Activated CD4-positive, CD25-positive, alpha-beta regulatory T cell (primary cell): ENCODE measurements around the gene SRRM4.
"Not testable (repeated sequence)": the region's sequence is repeated elsewhere in the genome, so short reads cannot be mapped to it uniquely, and the experiment has no call there.

Source experiments
- DNase-seq, 4 experiments: peaks; one replicate each; lab custom pipeline; 2025; lab: John Stamatoyannopoulos, UW

The SRRM4 gene

DNA sequence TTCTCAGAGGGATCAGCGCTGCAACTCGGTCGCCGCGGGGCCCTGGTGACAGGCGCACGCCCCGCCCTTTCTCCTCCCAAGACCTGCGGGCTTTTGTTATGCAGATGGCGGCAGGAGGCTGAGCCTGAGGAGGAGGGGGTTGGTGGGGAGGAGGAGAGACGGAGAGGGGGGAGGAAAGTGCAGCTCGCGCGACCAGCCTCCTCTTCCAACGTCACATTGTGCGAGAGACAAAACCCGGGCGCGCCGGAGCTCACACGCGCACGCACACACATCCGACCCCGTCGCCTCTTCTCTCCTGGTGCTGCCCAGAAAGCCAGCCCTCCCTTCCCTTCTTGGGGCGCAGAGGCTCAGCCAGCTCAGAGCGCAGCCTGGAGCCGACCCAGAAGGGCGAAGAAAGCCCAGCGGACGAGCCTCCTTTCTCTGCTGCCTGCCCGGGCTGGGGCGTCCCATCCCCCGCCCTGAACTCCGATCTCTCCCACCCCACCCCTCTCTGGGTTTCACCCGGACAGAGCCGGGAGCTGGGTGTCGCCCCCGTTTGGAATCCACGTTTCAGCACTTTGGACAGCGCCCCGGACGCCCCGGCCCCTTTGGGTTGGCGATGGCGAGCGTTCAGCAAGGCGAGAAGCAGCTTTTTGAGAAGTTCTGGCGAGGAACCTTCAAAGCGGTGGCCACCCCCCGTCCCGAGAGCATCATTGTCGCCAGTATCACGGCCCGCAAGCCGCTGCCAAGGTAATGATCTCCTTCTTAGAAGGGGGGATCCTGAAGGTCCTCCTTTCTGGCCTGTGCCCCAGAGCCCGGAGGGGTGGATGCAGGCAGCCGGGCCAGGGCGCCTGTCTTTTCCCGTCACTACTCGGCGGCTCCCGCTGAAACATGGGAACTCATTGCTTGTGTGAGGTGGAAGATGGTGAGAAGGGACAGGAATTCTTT is at the start of gene SRRM4:
Gene SRRM4 (plus strand): TSS at position 257 of the 927 bp plus-strand sequence. CDS start 342 bp downstream, at position 599.
- DNase-seq = no peak

DNA sequence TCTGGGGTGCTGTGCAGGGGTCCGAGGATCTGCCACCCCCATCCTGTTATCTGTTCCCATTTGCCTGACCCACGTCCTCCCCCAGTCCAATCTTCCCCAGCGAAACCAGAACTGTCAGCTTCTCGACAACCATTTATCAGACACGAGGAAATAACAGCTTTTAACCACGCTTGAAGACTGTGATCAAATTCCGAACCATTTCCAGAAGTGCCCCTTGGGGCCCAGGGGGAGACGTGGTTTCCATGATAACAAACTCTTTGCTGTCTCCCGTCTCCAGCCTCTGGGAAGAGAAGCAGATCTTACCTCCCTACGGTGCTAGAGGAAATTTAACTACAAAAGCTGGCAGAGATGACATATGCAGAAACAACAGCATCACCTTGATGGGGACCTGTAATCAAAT is 35.1 kb upstream of the SRRM4 start:
- DNase-seq = no peak

- DNase-seq = no peak
Measured at GRCh38 chr12:118958520-118958919, 22.8 kb upstream of the SRRM4 start.

GRCh38 chr12:118959348-118959747 is 22.0 kb upstream of the SRRM4 start:
- no peak for DNase-seq

GRCh38 chr12:118959985-118960560 is 21.3 kb upstream of the SRRM4 start:
- DNase-seq = no peak

DNA sequence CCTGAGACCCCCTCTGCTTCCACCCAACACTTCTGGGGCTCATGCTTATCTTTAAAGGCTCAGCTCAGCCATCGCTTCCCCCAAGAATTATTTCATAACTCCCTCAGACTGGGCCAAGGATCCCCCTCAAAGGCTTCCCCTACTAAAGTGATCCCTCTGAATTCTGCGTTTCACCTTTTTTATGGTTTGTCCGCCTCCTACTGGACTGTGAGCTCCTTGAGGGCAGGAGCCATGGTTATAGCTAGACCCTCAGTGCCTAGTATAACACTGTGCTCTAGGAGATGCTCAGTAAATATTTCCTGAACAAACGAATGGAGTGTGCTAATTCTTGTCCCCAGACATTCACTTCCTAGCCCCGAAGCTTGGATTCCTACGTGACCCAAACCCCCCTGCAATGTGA is 20.5 kb upstream of the SRRM4 start:
- DNase-seq = no peak

DNA sequence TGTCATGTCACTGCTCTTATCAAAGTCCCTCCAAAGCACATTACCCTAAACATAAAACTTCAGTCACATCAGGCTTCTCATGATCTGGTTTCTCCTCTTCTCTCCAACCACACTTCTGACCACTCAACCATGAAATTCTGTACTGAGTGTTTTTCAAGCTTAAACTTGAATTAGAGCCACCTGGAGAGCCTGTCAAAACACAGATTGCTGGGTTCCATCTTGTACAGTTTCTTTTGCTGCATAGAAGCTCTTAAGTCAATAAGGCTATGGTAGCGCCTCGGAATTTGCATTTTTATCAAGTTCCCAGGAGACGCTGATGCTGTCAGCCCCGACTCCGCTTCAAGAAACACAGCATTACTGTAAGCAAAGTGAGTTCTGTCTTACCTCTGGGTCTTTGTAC is 16.4 kb upstream of the SRRM4 start:
- no peak for DNase-seq

DNA sequence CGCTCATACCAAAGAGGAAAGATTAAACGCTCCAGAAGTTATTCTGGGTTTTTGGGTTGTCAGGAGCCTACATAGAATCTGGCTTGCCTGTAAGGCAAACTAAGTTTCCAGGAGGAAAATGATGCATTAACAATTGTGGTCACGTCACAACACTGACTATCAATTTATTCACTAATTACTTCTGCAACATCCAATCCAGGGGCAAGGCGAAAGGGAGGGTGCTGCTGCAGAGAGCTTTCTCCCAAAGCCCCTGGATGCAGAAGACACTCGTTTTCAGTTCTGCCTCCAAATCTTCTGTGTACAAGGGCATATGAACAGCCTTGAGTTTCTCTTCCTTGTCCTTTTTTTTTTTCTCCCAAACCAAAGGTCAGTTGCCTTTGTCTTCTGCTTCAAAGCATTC is 10.5 kb upstream of the SRRM4 start:
- no peak for DNase-seq

GRCh38 chr12:118972982-118973381 is 8.4 kb upstream of the SRRM4 start:
- no peak for DNase-seq

GRCh38 chr12:118979763-118980406 is 1.5 kb upstream of the SRRM4 start:
- DNase-seq = no peak

DNA sequence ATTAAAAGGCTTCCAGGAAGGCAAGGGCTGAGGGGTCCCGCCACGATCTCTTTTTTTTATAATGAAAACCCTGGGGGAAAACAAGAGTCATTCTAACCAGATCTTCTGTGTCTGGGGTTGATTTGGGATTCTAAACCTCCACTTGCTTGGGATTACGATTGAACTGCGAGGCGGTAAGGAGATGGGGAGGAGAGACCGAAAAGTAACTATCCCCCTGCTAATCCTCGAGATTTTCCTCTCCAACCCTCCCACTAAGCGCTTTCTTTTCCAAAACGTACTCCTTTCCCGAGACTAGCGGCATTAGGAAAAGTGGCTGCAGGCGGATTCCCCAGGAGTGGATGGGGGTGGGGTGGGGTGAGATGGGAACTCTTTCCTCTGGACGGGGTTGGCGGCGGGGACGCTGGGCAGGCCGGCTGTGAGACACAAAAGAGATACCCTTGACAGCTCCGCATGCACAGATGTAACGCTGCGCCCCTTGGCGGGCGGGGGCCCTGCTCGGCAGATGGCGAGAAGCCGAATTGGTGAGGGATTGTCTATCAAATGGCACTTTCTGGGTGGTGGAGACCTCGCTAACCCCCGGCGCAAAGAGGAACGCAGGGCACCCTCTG is 830 bp upstream of the SRRM4 start:
- no peak for DNase-seq

DNA sequence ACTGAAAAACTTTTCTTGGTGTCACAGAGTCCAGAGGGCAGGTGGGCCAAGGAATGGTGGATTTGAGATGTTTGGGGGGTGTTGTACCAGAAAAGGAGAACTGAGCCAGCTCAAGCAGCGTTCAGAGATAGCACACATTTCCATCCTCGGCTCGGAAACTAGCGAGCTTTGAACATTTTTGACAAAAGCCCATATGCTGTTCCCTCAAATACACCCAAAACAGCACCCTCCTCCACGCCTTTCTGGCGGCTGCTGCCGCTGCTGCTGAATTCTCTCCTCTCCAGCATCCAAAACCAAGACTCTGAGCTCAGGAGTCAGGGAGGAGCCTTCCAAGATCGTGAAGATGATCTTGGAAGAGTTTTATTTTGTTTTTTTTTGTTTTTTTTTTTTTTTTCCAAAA is 961 bp downstream of the SRRM4 start:
- DNase-seq = no peak

DNA sequence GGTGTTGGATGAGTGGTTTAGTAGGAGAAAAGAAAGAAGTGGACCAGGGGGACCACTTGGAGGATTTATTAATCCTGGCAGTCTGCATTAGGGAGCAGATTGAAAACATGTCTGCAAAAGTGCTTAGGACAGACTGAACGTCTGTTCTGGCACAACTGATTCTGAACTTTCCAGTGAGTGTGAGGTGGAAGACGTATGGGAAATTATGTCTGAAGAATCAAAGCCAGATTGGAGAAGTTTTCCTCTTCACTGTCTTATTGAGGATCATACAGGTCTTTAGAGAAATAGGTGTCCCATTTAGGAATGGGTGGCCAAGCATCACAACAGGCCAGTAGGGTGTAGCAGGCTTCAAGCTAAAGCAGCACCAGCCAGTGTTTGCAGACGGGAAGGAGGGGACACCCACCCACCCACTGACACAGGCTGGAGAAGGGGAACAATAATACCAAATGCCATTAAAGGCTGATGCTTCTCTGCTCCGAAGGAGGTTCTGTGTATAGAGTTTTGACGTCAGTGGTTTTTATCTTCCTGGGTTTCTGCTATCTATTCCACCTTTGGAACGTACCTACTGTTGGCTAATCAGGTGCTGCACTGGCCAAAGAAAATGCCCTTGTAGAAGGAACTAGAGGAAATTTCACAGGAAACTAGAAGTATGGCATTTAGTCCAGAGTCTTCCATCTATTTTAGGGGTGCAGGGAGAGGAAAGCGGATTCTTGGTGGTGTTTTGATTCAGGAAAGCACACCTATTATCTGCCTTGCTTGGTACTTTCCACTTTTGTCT is 1.8 kb downstream of the SRRM4 start:
- no peak for DNase-seq

DNA sequence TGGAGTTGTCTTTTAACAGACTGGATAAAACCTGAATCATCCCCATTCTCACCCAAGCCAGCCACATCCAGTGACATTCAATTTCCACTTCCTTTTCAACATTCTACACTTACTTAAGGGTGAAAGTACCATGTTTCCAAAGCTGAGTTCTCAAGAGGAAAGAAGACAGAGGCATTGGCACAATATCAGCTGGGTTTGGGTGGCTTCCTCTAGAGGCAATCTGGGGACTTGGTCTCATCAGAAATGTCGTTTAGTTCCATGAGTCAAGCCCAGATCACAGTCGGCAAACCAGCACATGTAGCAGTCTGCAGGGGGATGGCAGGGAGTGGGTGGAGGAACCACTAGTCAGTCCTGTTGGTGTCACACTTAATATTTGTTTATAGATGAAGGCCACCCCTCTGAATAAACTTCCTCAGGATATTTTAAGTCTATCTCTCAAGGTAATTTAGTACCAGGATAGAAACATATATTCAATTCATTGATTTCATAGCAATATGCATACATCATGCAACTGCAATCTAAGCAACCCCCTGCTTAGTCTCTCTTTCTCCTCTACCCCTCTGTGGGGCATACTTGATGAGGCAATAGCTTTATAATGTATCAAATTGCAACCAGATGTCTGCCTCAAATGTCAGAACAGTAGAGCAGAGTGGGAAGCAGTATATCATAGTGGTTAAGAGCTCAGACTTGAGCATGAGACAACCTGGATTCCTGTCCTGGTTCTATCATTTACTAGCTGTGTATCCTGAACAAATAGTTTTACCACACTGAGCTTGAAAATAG is 3.0 kb downstream of the SRRM4 start:
- no peak for DNase-seq

GRCh38 chr12:118986050-118986449 is 4.7 kb downstream of the SRRM4 start:
- DNase-seq = no peak

GRCh38 chr12:118999107-118999506 is 17.8 kb downstream of the SRRM4 start:
- DNase-seq = no peak

DNA sequence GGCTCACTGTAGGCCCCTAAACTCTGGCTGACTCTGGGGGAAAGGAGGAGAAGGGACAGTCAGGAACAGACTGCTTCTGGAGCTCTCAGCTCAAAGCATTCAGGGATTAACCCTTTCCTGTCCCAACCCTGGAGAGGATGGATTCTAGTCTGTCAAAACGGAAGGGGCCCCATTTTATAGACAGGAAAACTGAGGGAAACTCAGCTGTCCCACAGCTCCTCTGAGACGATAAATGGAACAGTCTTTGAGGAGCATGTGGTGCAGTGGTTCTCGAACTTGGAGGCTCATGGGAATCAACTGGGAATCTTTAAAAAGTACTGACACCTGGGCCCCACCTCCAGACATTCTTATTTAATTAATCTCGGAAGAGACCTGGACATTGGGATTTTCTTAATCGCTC is 23.7 kb downstream of the SRRM4 start:
- no peak for DNase-seq

- no peak for DNase-seq
Measured at GRCh38 chr12:119005913-119006312, 24.6 kb downstream of the SRRM4 start.

- no peak for DNase-seq
Measured at GRCh38 chr12:119006746-119007145, 25.4 kb downstream of the SRRM4 start.

DNA sequence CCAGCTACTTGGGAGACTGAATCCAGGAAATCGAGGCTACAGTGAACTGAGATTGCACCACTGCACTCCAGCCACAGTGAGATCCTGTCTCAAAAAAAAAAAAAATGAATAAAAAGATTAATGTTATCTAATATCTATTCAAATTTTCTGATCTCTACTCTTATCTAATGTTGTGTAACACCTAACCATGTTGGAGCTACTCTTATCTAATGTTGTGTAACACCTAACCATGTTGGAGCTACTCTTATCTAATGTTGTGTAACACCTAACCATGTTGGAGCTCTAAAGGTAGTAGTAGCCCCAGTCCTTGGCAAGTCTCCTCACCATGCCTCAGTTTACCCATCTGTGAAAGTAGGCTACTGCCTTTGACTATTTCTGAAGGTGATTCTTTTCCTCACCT is 26.9 kb downstream of the SRRM4 start:
- not testable (repeated sequence) for DNase-seq

DNA sequence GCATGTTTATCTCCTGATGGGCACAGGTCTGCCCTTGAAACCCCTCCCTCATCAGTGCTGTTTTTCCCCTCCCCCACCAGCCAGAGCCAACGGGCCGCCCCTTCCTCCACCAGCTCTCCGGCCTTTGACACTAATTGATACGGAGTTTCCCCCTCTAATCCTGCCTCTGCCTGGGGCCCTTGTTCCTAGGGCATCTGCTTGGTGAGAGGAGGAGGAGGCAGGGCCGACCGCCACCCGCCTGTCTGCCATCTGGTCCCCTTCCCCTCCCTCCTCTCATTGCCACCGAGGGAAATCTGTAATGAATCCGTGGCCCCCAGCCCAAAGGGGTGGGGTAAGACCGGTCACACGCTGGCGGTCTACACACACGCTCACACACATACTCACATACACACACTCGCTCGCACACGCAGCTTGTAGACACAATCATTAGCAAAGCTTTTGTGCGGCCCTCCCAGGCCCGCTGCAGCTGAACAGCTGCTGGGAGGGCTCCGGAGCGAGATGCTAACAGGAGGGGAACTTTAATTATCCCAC is 27.4 kb downstream of the SRRM4 start:
- DNase-seq = no peak
